Measurements from ENCODE around the gene SH2D1B. TPM values are rescaled to one million over a fixed set of nuclear protein-coding genes. Genes with fewer than 3 reads are reported as not detected.

The SH2D1B gene
- total and polyA plus RNA-seq, 4 experiments from 2014 or later: 0.23 TPM; not detected in 3

GRCh38 chr1:162416909-162417308, 5.0 kb upstream of the SH2D1B start:
- Histone ChIP-seq H3K27me3 (ENCODE audit: insufficient read depth, low read length) (no peaks in the 10 kb centered on the region), H3K27ac (ENCODE audit: low read depth, low read length) (no peak overlapping the region), H3K4me1 (ENCODE audit: insufficient read depth, low read length) (no peaks in the 10 kb centered on the region), H3K36me3 (ENCODE audit: insufficient read depth, low read length) (no peaks in the 10 kb centered on the region), H3K4me3 (ENCODE audit: low read length in 2 of 2) (no peak overlapping the region), H3K9me3 (ENCODE audit: control insufficient read depth in 1 of 2, low read length in 2 of 2) (no peaks in the 10 kb centered on the region)
- Mint-ChIP-seq H3K4me3 (no peak overlapping the region), H3K27me3 (peaks cover 8 to 31% of the 10 kb centered on the region in 2 donors), H3K4me1 (no peaks in the 10 kb centered on the region), H3K27ac (no peak overlapping the region), H3K9me3 (peaks cover 0 to 2% (median 0%) of the 10 kb centered on the region in 8 donors), H3K36me3 (no peaks in the 10 kb centered on the region)
- intact Hi-C loops (cut with micrococcal nuclease): no loop called here
- ChIA-PET CTCF (ENCODE audit: partially characterized antibody) (interaction anchor here (2.2 kb wide), 1 partner anchor 10 kb away, joined by 5 read pairs; no protein-coding TSS in a partner anchor), POLR2A (ENCODE audit: partially characterized antibody) (no interaction called here)
- DNase-seq: no peak

DNA sequence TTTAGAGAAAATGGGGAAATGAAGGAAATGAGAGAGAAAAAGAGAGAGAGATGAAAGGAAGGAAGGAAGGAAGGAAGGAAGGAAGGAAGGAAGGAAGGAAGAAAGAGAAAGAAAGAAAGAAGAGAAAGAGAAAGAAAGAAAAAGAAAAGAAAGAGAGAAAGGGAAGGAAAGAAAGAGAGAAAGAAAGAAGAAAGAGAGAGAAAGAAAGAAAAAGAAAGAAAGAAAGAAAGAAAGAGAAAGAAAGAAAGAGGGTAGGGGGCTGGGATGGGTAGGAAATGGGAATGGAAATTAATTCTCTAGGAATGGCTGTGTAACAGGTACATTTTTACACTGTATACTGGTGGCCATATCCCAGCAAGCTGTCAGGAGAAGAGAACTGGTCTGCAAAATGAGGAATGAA, 4.3 kb upstream of the SH2D1B start:
- peaks cover 14 to 30% of the 10 kb centered on the region in 2 donors for H3K27me3 Mint-ChIP-seq
- no peak overlapping the region for H3K27ac ChIP-seq (ENCODE audit: low read depth, low read length)
- H3K36me3 ChIP-seq (ENCODE audit: insufficient read depth, low read length): no peaks in the 10 kb centered on the region
- ChIA-PET POLR2A (ENCODE audit: partially characterized antibody) (no interaction called here), CTCF (ENCODE audit: partially characterized antibody) (no interaction called here)
- H3K36me3 Mint-ChIP-seq: no peaks in the 10 kb centered on the region
- no peak overlapping the region for H3K4me3 ChIP-seq (ENCODE audit: low read length in 2 of 2)
- no peaks in the 10 kb centered on the region for H3K27me3 ChIP-seq (ENCODE audit: insufficient read depth, low read length)
- no peaks in the 10 kb centered on the region for H3K9me3 ChIP-seq (ENCODE audit: control insufficient read depth in 1 of 2, low read length in 2 of 2)
- intact Hi-C loops (cut with micrococcal nuclease): no loop called here
- no peak overlapping the region for H3K4me3 Mint-ChIP-seq
- H3K4me1 Mint-ChIP-seq: no peaks in the 10 kb centered on the region
- H3K4me1 ChIP-seq (ENCODE audit: insufficient read depth, low read length): no peaks in the 10 kb centered on the region
- no peak for DNase-seq
- H3K27ac Mint-ChIP-seq: no peak overlapping the region
- H3K9me3 Mint-ChIP-seq: peaks cover 0 to 2% (median 0%) of the 10 kb centered on the region in 8 donors

GRCh38 chr1:162407539-162407938, 4.4 kb downstream of the SH2D1B start:
- Histone ChIP-seq H3K27me3 (ENCODE audit: insufficient read depth, low read length) (no peaks in the 10 kb centered on the region), H3K9me3 (ENCODE audit: control insufficient read depth in 1 of 2, low read length in 2 of 2) (no peaks in the 10 kb centered on the region), H3K4me3 (ENCODE audit: low read length in 2 of 2) (no peak overlapping the region), H3K27ac (ENCODE audit: low read depth, low read length) (no peak overlapping the region), H3K4me1 (ENCODE audit: insufficient read depth, low read length) (no peaks in the 10 kb centered on the region), H3K36me3 (ENCODE audit: insufficient read depth, low read length) (no peaks in the 10 kb centered on the region)
- Mint-ChIP-seq H3K36me3 (no peaks in the 10 kb centered on the region), H3K27ac (no peak overlapping the region), H3K27me3 (peaks cover 12 to 18% of the 10 kb centered on the region in 2 donors), H3K4me1 (no peaks in the 10 kb centered on the region), H3K4me3 (no peak overlapping the region), H3K9me3 (no peaks in the 10 kb centered on the region)
- DNase-seq: no peak
- CTCF ChIA-PET (ENCODE audit: partially characterized antibody): interaction anchor here (2.3 kb wide), 1 partner anchor 10 kb away, joined by 5 read pairs; no protein-coding TSS in a partner anchor
- intact Hi-C loops (cut with micrococcal nuclease): no loop called here
- POLR2A ChIA-PET (ENCODE audit: partially characterized antibody): no interaction called here

DNA sequence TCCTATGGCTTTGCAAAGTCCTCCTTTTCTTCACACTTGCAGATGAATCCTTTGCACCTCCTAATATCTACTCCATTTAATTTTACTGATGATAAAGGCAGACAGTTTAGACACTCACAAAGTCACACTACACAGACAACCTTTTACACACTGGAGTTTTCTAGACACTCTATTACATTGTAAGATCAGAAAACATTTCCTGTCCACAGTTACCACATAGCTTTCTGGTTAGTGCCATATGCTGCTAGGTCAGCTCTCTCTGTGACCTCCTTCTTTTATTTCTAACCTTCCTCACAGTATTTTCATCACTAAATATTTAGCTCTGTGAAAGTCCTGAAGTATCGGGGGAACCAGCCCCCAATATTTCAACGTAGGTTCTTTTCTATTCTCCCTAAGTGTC, 5.1 kb downstream of the SH2D1B start:
- Mint-ChIP-seq H3K4me1 (no peaks in the 10 kb centered on the region), H3K27me3 (peaks cover 15 to 18% of the 10 kb centered on the region in 2 donors), H3K27ac (no peak overlapping the region), H3K9me3 (no peaks in the 10 kb centered on the region), H3K36me3 (no peaks in the 10 kb centered on the region), H3K4me3 (no peak overlapping the region)
- CTCF ChIA-PET (ENCODE audit: partially characterized antibody): interaction anchor here (2.3 kb wide), 1 partner anchor 11 kb away, joined by 5 read pairs; no protein-coding TSS in a partner anchor
- no peak for DNase-seq
- no peak overlapping the region for H3K4me3 ChIP-seq (ENCODE audit: low read length in 2 of 2)
- intact Hi-C loops (cut with micrococcal nuclease): no loop called here
- no peaks in the 10 kb centered on the region for H3K9me3 ChIP-seq (ENCODE audit: control insufficient read depth in 1 of 2, low read length in 2 of 2)
- no peaks in the 10 kb centered on the region for H3K27me3 ChIP-seq (ENCODE audit: insufficient read depth, low read length)
- H3K4me1 ChIP-seq (ENCODE audit: insufficient read depth, low read length): no peaks in the 10 kb centered on the region
- H3K27ac ChIP-seq (ENCODE audit: low read depth, low read length): no peak overlapping the region
- POLR2A ChIA-PET (ENCODE audit: partially characterized antibody): no interaction called here
- no peaks in the 10 kb centered on the region for H3K36me3 ChIP-seq (ENCODE audit: insufficient read depth, low read length)

DNA sequence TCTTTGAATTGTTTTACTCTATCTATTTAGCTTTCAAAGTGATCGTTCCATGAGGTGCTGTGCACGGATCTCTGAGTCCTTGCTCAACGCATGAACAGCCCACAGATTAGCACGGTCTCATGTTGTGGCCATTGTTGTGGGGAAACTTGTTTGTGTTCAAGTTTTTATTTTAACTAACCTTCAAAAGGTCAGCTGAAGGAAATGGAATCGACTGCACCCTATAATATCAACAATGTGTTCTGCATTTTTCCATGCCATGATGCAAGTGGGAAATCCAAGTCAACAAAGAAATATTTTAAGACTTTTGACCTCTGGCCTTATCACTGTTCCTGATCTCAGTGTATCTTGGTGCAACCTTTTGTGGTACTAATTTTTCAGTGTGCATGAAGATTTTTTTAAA, 6.1 kb downstream of the SH2D1B start:
- no peaks in the 10 kb centered on the region for H3K4me1 ChIP-seq (ENCODE audit: insufficient read depth, low read length)
- H3K4me3 ChIP-seq (ENCODE audit: low read length in 2 of 2): no peak overlapping the region
- POLR2A ChIA-PET (ENCODE audit: partially characterized antibody): no interaction called here
- H3K36me3 Mint-ChIP-seq: no peaks in the 10 kb centered on the region
- DNase-seq: no peak
- intact Hi-C loops (cut with micrococcal nuclease): no loop called here
- no peaks in the 10 kb centered on the region for H3K9me3 ChIP-seq (ENCODE audit: control insufficient read depth in 1 of 2, low read length in 2 of 2)
- peaks cover 12 to 15% of the 10 kb centered on the region in 2 donors for H3K27me3 Mint-ChIP-seq
- H3K4me3 Mint-ChIP-seq: no peak overlapping the region
- H3K4me1 Mint-ChIP-seq: no peaks in the 10 kb centered on the region
- CTCF ChIA-PET (ENCODE audit: partially characterized antibody): interaction anchor here (2.3 kb wide), 1 partner anchor 12 kb away, joined by 5 read pairs; no protein-coding TSS in a partner anchor
- H3K9me3 Mint-ChIP-seq: no peaks in the 10 kb centered on the region
- H3K27ac Mint-ChIP-seq: no peak overlapping the region
- H3K36me3 ChIP-seq (ENCODE audit: insufficient read depth, low read length): no peaks in the 10 kb centered on the region
- H3K27me3 ChIP-seq (ENCODE audit: insufficient read depth, low read length): no peaks in the 10 kb centered on the region
- no peak overlapping the region for H3K27ac ChIP-seq (ENCODE audit: low read depth, low read length)

GRCh38 chr1:162404550-162405160, 7.3 kb downstream of the SH2D1B start:
- DNase-seq: no peak
- Histone ChIP-seq H3K27me3 (ENCODE audit: insufficient read depth, low read length) (no peaks in the 10 kb centered on the region), H3K27ac (ENCODE audit: low read depth, low read length) (no peak overlapping the region), H3K4me1 (ENCODE audit: insufficient read depth, low read length) (no peaks in the 10 kb centered on the region), H3K9me3 (ENCODE audit: control insufficient read depth in 1 of 2, low read length in 2 of 2) (no peaks in the 10 kb centered on the region), H3K36me3 (ENCODE audit: insufficient read depth, low read length) (no peaks in the 10 kb centered on the region), H3K4me3 (ENCODE audit: low read length in 2 of 2) (no peak overlapping the region)
- intact Hi-C loops (cut with micrococcal nuclease): no loop called here
- Mint-ChIP-seq H3K4me3 (no peak overlapping the region), H3K9me3 (no peaks in the 10 kb centered on the region), H3K27me3 (peaks cover 11 to 13% of the 10 kb centered on the region in 2 donors), H3K36me3 (no peaks in the 10 kb centered on the region), H3K27ac (no peak overlapping the region), H3K4me1 (no peaks in the 10 kb centered on the region)
- ChIA-PET POLR2A (ENCODE audit: partially characterized antibody) (no interaction called here), CTCF (ENCODE audit: partially characterized antibody) (no interaction called here)

DNA sequence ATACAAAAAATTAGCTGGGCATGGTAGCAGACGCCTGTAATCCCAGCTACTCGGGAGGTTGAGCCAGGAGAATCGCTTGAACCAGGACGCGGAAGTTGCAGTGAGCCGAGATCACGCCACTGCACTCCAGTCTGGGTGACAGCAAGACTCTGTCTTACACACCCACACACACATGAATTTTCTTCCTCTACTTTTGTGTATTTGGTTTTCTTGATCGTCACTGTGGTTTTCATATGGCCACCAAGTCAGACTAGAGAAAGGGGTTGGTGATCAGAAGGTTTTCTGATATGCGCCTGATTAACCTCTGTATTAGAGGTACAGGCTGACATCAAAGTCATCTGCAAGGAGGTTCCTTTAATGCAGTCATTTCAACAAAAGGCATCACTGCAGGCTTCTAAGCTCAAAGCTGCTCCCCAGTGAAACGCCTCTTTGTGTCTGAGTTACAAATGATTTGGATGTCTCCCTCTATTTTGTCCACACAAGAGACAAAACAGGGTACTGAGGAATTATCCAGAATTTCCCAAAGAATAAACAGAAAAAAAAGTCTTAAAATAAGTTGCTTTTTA, 11.1 kb downstream of the SH2D1B start:
- Histone ChIP-seq H3K4me1 (ENCODE audit: insufficient read depth, low read length) (no peaks in the 10 kb centered on the region), H3K27me3 (ENCODE audit: insufficient read depth, low read length) (no peaks in the 10 kb centered on the region), H3K36me3 (ENCODE audit: insufficient read depth, low read length) (no peaks in the 10 kb centered on the region), H3K9me3 (ENCODE audit: control insufficient read depth in 1 of 2, low read length in 2 of 2) (no peaks in the 10 kb centered on the region), H3K4me3 (ENCODE audit: low read length in 2 of 2) (no peak overlapping the region), H3K27ac (ENCODE audit: low read depth, low read length) (no peak overlapping the region)
- ChIA-PET CTCF (ENCODE audit: partially characterized antibody) (interaction anchor here (1.2 kb wide), 1 partner anchor 11 kb away, joined by 3 read pairs; no protein-coding TSS in a partner anchor), POLR2A (ENCODE audit: partially characterized antibody) (no interaction called here)
- Mint-ChIP-seq H3K27ac (no peak overlapping the region), H3K4me1 (no peaks in the 10 kb centered on the region), H3K36me3 (no peaks in the 10 kb centered on the region), H3K27me3 (peaks cover 22 to 30% of the 10 kb centered on the region in 2 donors), H3K9me3 (no peaks in the 10 kb centered on the region), H3K4me3 (no peak overlapping the region)
- intact Hi-C loops (cut with micrococcal nuclease): no loop called here
- DNase-seq: no peak

Measured in CD4-positive, alpha-beta memory T cell (primary cell).